PC-3 (cell line): ENCODE measurements around the gene HECW1. TPM values are rescaled to one million over a fixed set of nuclear protein-coding genes. Genes with fewer than 3 reads are reported as not detected.
A peak's percentile ranks its signal among the peaks of the same experiment; 100 is the strongest.

Experiments
- ATAC-seq: fragments of 200-7000 bp; cut with Tn5 transposase; 2 replicates; pipeline ENCODE4 v1.9.1; 2020; ENCODE audit warnings: mild to moderate bottlenecking, moderate library complexity
- BruUV-seq: library from RNA; stranded (reverse); fragments of 400-500 nt; replicated peaks from 2 replicates; lab custom pipeline; 2021; lab: Mats Ljungman, UMichigan
- CTCF ChIA-PET: fragments of 300-600 bp; sonication (Branson Sonifier 250); formaldehyde crosslinking; loops from one replicate; lab custom pipeline; 2022; ENCODE audit warnings: antibody characterized with exemption; lab: Charles Lee
- POLR2A ChIA-PET: fragments of 300-600 bp; sonication (Branson Sonifier 250); formaldehyde crosslinking; loops from one replicate; lab custom pipeline; 2022; ENCODE audit warnings: antibody characterized with exemption; ENCODE audit not compliant: unreplicated experiment; lab: Charles Lee
- DNase-seq: peaks from one replicate; pipeline ENCODE4 v3.0.0-alpha.2; 2015
- H2AFZ ChIP-seq: fragments of 300-600 bp; sonication (generic); 2 replicates; pipeline ENCODE4 v1.6.0; 2016; ENCODE audit warnings: antibody characterized with exemption, low read length
- H3F3A ChIP-seq: fragments of 300-600 bp; sonication (generic); one replicate; pipeline ENCODE4 v1.6.0; 2017; ENCODE audit warnings: antibody characterized with exemption, low read length, control low read depth, mild to moderate bottlenecking; ENCODE audit not compliant: unreplicated experiment
- H3K27ac ChIP-seq: fragments of 300-600 bp; sonication (generic); 2 replicates; pipeline ENCODE4 v1.5.1; 2016; ENCODE audit warnings: mild to moderate bottlenecking, low read length
- H3K27me3 ChIP-seq: fragments of 300-600 bp; sonication (generic); 2 replicates; pipeline ENCODE4 v1.6.1; 2016; ENCODE audit warnings: low read length, mixed read lengths
- H3K36me3 ChIP-seq: fragments of 300-600 bp; sonication (generic); 2 replicates; pipeline ENCODE4 v1.6.1; 2016; ENCODE audit warnings: low read depth, mixed run types, low read length, mixed read lengths
- H3K4me1 ChIP-seq: fragments of 300-600 bp; sonication (generic); 2 replicates; pipeline ENCODE4 v1.5.1; 2016; ENCODE audit warnings: low read length; ENCODE audit not compliant: insufficient read depth
- H3K4me2 ChIP-seq: fragments of 300-600 bp; sonication (generic); 2 replicates; pipeline ENCODE4 v1.6.0; 2016; ENCODE audit warnings: low read length
- H3K4me3 ChIP-seq: fragments of 300-600 bp; sonication (generic); 2 replicates; pipeline ENCODE4 v1.5.1; 2016; ENCODE audit warnings: mild to moderate bottlenecking, low read length, mixed read lengths
- H3K79me2 ChIP-seq: fragments of 300-600 bp; sonication (generic); 2 replicates; pipeline ENCODE4 v1.6.1; 2017; ENCODE audit warnings: low read length, mixed read lengths
- H3K9ac ChIP-seq: fragments of 300-600 bp; sonication (generic); 2 replicates; pipeline ENCODE4 v1.6.0; 2016; ENCODE audit warnings: mild to moderate bottlenecking, low read length
- H3K9me2 ChIP-seq: fragments of 300-600 bp; sonication (generic); replicated peaks from 2 replicates; pipeline ENCODE4 v1.6.1; 2016; ENCODE audit warnings: mixed run types, low read length, mixed read lengths
- H3K9me3 ChIP-seq: fragments of 300-600 bp; sonication (generic); 2 replicates; pipeline ENCODE4 v1.6.1; 2016; ENCODE audit warnings: low read length, mixed read lengths
- H4K20me1 ChIP-seq: fragments of 300-600 bp; sonication (generic); 2 replicates; pipeline ENCODE4 v1.6.1; 2016; ENCODE audit warnings: low read length, mixed read lengths
- CTCF ChIP-seq: fragments of 300-600 bp; sonication (generic); conservative IDR thresholded peaks from 2 replicates; pipeline ENCODE4 v1.5.1; 2017; ENCODE audit warnings: antibody characterized with exemption, low read depth, mild to moderate bottlenecking, low read length
- EZH2 ChIP-seq: fragments of 300-600 bp; sonication (generic); IDR thresholded peaks from one replicate; pipeline ENCODE4 v1.6.1; 2017; ENCODE audit warnings: antibody characterized with exemption, mild to moderate bottlenecking, low read length; ENCODE audit not compliant: unreplicated experiment
- EZH2phosphoT487 ChIP-seq: fragments of 300-600 bp; sonication (generic); IDR thresholded peaks from 2 replicates; pipeline ENCODE4 v1.6.1; 2018; ENCODE audit warnings: mild to moderate bottlenecking, antibody characterized with exemption, low read length, borderline replicate concordance
- intact Hi-C: fragments of 100-400 bp; cut with micrococcal nuclease; formaldehyde crosslinking; loops from 2 replicates; pipeline ENCODE4 v1.9.0; 2023
- total RNA-seq: library from RNA; depleted of rRNA; stranded (reverse); fragments of >200 nt; gene quantifications from 2 replicates; pipeline ENCODE4 v1.2.3, GENCODE V29; 2014

HECW1 gene
- total RNA-seq, 1 experiment from 2014 or later: 3.0 TPM

GRCh38 chr7:43582503-43583423, 470.3 kb downstream of the HECW1 start, which contains the start of gene STK17A:
Gene STK17A (plus strand): TSS chr7:43583108. CDS start chr7:43583244, 136 bp downstream.
- no peaks in the 10 kb centered on the region for H3K36me3 ChIP-seq
- TF ChIP-seq EZH2phosphoT487: no peak
- peak; percentile 94 for TF ChIP-seq CTCF
- no peak for TF ChIP-seq EZH2
- intact Hi-C loops: loop anchor here (1.0 kb wide), 3 partner anchors 118 to 257 kb away; no protein-coding TSS in a partner anchor
- ATAC-seq: peak; percentile 72
- peak within 1 kb of the TSS; percentile 90 for H3K9ac ChIP-seq
- H3F3A ChIP-seq: no peaks in the 10 kb centered on the region
- peak within 1 kb of the TSS; percentile 58 for H2AFZ ChIP-seq
- peaks cover 41% of the 10 kb centered on the region for H4K20me1 ChIP-seq
- CTCF ChIA-PET: interaction anchor here (0.5 to 2.4 kb wide), 44 partner anchors 10 to 650 kb away, joined by 3 to 167 read pairs (median 5); partner anchors contain the start of genes BLVRA, MRPL32 and PSMA2
- peaks cover 25% of the 10 kb centered on the region for H3K4me1 ChIP-seq
- H3K27ac ChIP-seq: peak within 1 kb of the TSS; percentile 74
- H3K9me2 ChIP-seq: no peaks in the 10 kb centered on the region
- no TSS peak for BruUV-seq
- no peaks in the 10 kb centered on the region for H3K27me3 ChIP-seq
- POLR2A ChIA-PET: interaction anchor here (0.5 to 1.4 kb wide), 50 partner anchors 9 to 1493 kb away, joined by 3 to 120 read pairs (median 8); partner anchors contain the start of genes COA1, MRPL32 and PSMA2
- peak within 1 kb of the TSS; percentile 84 for H3K4me2 ChIP-seq
- H3K9me3 ChIP-seq: no peaks in the 10 kb centered on the region
- peak; percentile 92 for DNase-seq
- peaks cover 48% of the 10 kb centered on the region for H3K79me2 ChIP-seq
- peak within 1 kb of the TSS; percentile 95 for H3K4me3 ChIP-seq

GRCh38 chr7:43583424-43584194, 471.2 kb downstream of the HECW1 start:
- H3K4me3 ChIP-seq: peak overlapping the region; percentile 95
- H4K20me1 ChIP-seq: peaks cover 49% of the 10 kb centered on the region
- no peaks in the 10 kb centered on the region for H3K9me3 ChIP-seq
- no TSS peak for BruUV-seq
- H3K9me2 ChIP-seq: no peaks in the 10 kb centered on the region
- no peaks in the 10 kb centered on the region for H3K27me3 ChIP-seq
- H3F3A ChIP-seq: no peaks in the 10 kb centered on the region
- DNase-seq (peak; percentile 50), ATAC-seq (peak; percentile 18)
- ChIA-PET CTCF (interaction anchor here (0.6 to 2.4 kb wide), 26 partner anchors 11 to 651 kb away, joined by 3 to 167 read pairs (median 7); partner anchors contain the start of genes BLVRA, MRPL32 and PSMA2), POLR2A (interaction anchor here (0.6 to 1.4 kb wide), 12 partner anchors 8 to 631 kb away, joined by 3 to 120 read pairs (median 5); no protein-coding TSS in a partner anchor)
- H3K9ac ChIP-seq: peak overlapping the region; percentile 90
- peaks cover 34% of the 10 kb centered on the region for H3K4me1 ChIP-seq
- intact Hi-C loops: loop anchor here (1.0 kb wide), 1 partner anchor 256 kb away; no protein-coding TSS in a partner anchor
- no peaks in the 10 kb centered on the region for H3K36me3 ChIP-seq
- peak overlapping the region; percentile 74 for H3K27ac ChIP-seq
- H2AFZ ChIP-seq: no peak overlapping the region
- TF ChIP-seq CTCF: no peak; the same call in 1 of the 2 replicates
- no peak for TF ChIP-seq EZH2
- TF ChIP-seq EZH2phosphoT487: no peak
- H3K79me2 ChIP-seq: peaks cover 57% of the 10 kb centered on the region
- peak overlapping the region; percentile 84 for H3K4me2 ChIP-seq
